Upper lobe of right lung (tissue), 1 donor: Measurements from ENCODE around the gene BMP8B. TPM values are rescaled to one million over a fixed set of nuclear protein-coding genes. Genes with fewer than 3 reads are reported as not detected.

Experiments used
- ATAC-seq: fragments of 200-7000 bp; cut with Tn5 transposase; one replicate; pipeline ENCODE4 v1.9.1; 2020; ENCODE audit warnings: mild to moderate bottlenecking, moderate library complexity
- DNase-seq: peaks from one replicate; pipeline ENCODE4 v3.0.0-alpha.2; 2020
- H3K27ac ChIP-seq: fragments of 200-600 bp; one replicate; pipeline ENCODE4 v1.8.0; 2022
- H3K27me3 ChIP-seq: fragments of 200-600 bp; one replicate; pipeline ENCODE4 v1.8.0; 2022; ENCODE audit warnings: mild to moderate bottlenecking
- H3K36me3 ChIP-seq: fragments of 200-600 bp; one replicate; pipeline ENCODE4 v1.8.0; 2022
- H3K4me1 ChIP-seq: fragments of 200-600 bp; one replicate; pipeline ENCODE4 v1.8.0; 2022
- H3K4me3 ChIP-seq: fragments of 200-600 bp; one replicate; pipeline ENCODE4 v1.8.0; 2022; ENCODE audit warnings: mild to moderate bottlenecking
- H3K9me3 ChIP-seq: fragments of 200-600 bp; one replicate; pipeline ENCODE4 v1.8.0; 2022
- CTCF ChIP-seq: fragments of 200-600 bp; IDR thresholded peaks from one replicate; pipeline ENCODE4 v1.8.0; 2022; ENCODE audit warnings: antibody characterized with exemption
- intact Hi-C: fragments of 100-400 bp; cut with DNase I; formaldehyde crosslinking; loops from one replicate; pipeline ENCODE4 v1.11.0; 2022
- long read RNA-seq: library from polyadenylated mRNA; unstranded; transcript quantifications from one replicate; pipeline ENCODE4 v2.0.0, GENCODE V29; 2021
- total RNA-seq: library from RNA; stranded (reverse); fragmentation: NEBNext Ultra II Directional; extraction: Animal tissue kit (Norgen Biotek cat#: 25700); gene quantifications from one replicate; pipeline ENCODE4 v1.2.1, GENCODE V29; 2021
- donor health status: DM: no; HTN: yes; CAD: no; lungs with severe emphysema.

BMP8B gene, protein sequence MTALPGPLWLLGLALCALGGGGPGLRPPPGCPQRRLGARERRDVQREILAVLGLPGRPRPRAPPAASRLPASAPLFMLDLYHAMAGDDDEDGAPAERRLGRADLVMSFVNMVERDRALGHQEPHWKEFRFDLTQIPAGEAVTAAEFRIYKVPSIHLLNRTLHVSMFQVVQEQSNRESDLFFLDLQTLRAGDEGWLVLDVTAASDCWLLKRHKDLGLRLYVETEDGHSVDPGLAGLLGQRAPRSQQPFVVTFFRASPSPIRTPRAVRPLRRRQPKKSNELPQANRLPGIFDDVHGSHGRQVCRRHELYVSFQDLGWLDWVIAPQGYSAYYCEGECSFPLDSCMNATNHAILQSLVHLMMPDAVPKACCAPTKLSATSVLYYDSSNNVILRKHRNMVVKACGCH
- 2.7 TPM for total RNA-seq
- long read RNA-seq, full-length matches to known transcripts: 1 of 5 reads
- long read RNA-seq, partial matches to known transcripts: 2 of 5 reads
- long read RNA-seq, other reads (novel, unspliced or antisense): 2 of 5 reads

- Histone ChIP-seq H3K27me3 (peaks cover 20% of the 10 kb centered on the region), H3K4me1 (no peaks in the 10 kb centered on the region), H3K36me3 (no peaks in the 10 kb centered on the region), H3K9me3 (no peaks in the 10 kb centered on the region), H3K4me3 (peak within 1 kb of the TSS; percentile 58), H3K27ac (peak within 1 kb of the TSS; percentile 47)
- ATAC-seq (peak; percentile 94), DNase-seq (peak; percentile 92)
- TF ChIP-seq CTCF: no peak
- intact Hi-C loops: no loop called here
Observed at GRCh38 chr1:39788758-39789570, at the start of gene BMP8B. Gene BMP8B, minus strand, starts transcription at chr1:39788865. Its CDS starts 380 bp downstream, at chr1:39788485.

- no peak for TF ChIP-seq CTCF
- H3K4me1 ChIP-seq: no peaks in the 10 kb centered on the region
- no peak overlapping the region for H3K27ac ChIP-seq
- H3K27me3 ChIP-seq: no peaks in the 10 kb centered on the region
- H3K36me3 ChIP-seq: peaks cover 36% of the 10 kb centered on the region
- intact Hi-C loops: no loop called here
- DNase-seq (no peak), ATAC-seq (no peak)
- H3K4me3 ChIP-seq: no peak overlapping the region
- H3K9me3 ChIP-seq: no peaks in the 10 kb centered on the region
Observed at GRCh38 chr1:39836595-39837110, 48.0 kb upstream of the BMP8B start.

DNA sequence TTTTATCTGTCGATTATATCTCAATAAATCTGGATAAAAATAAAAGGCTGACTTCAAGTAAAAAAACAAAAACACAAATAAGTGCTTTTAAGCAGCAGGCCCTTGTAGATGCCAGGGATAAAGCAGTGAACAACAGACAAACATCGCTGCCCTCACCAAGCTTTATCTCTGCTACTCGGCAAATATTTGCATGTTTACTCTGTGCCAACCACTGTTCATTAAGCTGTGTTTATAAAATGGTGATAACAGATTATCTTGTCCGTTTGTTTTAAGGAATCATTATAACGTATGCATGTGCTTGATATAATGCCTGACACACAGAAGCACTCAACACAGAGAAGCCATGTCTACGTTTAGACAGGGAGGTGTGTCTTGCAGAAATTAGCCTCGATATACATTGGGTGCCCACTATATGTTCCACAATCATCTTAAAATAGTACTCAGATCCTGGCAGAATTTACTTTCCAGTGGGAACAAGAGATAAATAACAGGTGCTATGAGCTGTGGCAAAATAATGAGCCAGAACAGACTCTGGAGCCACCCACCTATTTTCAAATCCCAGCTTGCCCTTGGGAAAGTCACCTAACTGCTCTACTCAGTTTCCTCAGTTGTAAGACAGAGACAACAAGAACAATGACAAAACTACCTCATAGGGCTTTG, 47.4 kb upstream of the BMP8B start:
- intact Hi-C loops: no loop called here

GRCh38 chr1:39835110-39835509, 46.4 kb upstream of the BMP8B start:
- ATAC-seq (no peak), DNase-seq (no peak)
- Histone ChIP-seq H3K9me3 (no peaks in the 10 kb centered on the region), H3K27me3 (no peaks in the 10 kb centered on the region), H3K4me1 (no peaks in the 10 kb centered on the region), H3K4me3 (no peak overlapping the region), H3K36me3 (peaks cover 22% of the 10 kb centered on the region), H3K27ac (no peak overlapping the region)
- intact Hi-C loops: no loop called here
- no peak for TF ChIP-seq CTCF

More for the DNA sequence above, 47.4 kb upstream of the BMP8B start:
- Histone ChIP-seq H3K4me1 (no peaks in the 10 kb centered on the region), H3K27me3 (no peaks in the 10 kb centered on the region), H3K27ac (no peak overlapping the region), H3K4me3 (no peak overlapping the region), H3K9me3 (no peaks in the 10 kb centered on the region), H3K36me3 (peaks cover 30% of the 10 kb centered on the region)
- TF ChIP-seq CTCF: no peak
- DNase-seq (no peak), ATAC-seq (no peak)

GRCh38 chr1:39833621-39834385, 45.1 kb upstream of the BMP8B start:
- no peaks in the 10 kb centered on the region for H3K4me1 ChIP-seq
- no peaks in the 10 kb centered on the region for H3K27me3 ChIP-seq
- no peak for DNase-seq
- peak; percentile 78 for ATAC-seq
- no peaks in the 10 kb centered on the region for H3K9me3 ChIP-seq
- no peak for TF ChIP-seq CTCF
- peaks cover 12% of the 10 kb centered on the region for H3K36me3 ChIP-seq
- H3K27ac ChIP-seq: no peak overlapping the region
- H3K4me3 ChIP-seq: no peak overlapping the region
- intact Hi-C loops: no loop called here
